ENCODE data around the gene OSBP.
"Not testable (repeated sequence)": the region's sequence is repeated elsewhere in the genome, so short reads cannot be mapped to it uniquely, and the experiment has no call there.

The OSBP gene

GRCh38 chr11:59551659-59552521 lies 63.7 kb downstream of the OSBP start:
- peak; percentile 90 for DNase-seq (ENCODE audit: low read depth)

GRCh38 chr11:59550842-59551658 lies 64.5 kb downstream of the OSBP start:
- DNase-seq (ENCODE audit: low read depth) = peak; percentile 89

DNA sequence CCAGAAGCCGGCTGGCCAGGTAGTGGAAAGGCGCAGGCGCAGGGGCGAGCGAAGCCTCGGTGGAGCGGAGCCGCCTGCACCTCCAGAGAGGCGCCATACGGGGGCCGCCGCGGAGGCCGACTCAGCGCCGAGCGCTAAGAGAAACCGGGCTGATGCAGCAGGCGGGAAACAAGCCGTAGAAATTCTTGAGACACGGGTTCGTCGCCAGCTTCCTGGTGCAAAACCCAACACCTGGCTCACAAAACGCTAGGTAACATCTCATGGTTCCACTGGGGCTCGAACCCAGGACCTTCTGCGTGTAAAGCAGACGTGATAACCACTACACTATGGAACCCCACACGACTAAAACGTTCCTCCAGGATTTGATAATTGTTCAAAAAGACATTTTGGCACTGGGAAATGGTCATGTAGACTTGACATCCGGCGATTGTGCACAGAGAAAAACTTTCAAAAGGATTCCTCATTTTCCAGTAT lies 65.2 kb downstream of the OSBP start:
- DNase-seq (ENCODE audit: low read depth) = peak; percentile 97

DNA sequence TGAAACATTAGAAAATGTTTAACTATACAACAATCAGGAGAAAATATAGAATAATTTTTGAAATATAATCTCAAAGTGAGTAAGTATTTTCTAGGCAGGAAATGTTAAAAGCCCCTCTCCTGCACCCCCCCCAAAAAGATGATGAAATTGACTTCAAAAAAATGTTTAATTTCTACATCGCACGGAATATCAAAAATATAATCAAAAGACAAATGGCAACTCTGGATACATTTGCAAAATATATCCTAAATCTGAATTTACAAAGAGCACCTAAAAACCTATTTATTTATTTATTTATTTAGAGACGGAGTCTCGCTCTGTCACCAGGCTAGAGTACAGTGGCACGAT lies 67.3 kb downstream of the OSBP start:
- no peak for DNase-seq (ENCODE audit: low read depth)

DNA sequence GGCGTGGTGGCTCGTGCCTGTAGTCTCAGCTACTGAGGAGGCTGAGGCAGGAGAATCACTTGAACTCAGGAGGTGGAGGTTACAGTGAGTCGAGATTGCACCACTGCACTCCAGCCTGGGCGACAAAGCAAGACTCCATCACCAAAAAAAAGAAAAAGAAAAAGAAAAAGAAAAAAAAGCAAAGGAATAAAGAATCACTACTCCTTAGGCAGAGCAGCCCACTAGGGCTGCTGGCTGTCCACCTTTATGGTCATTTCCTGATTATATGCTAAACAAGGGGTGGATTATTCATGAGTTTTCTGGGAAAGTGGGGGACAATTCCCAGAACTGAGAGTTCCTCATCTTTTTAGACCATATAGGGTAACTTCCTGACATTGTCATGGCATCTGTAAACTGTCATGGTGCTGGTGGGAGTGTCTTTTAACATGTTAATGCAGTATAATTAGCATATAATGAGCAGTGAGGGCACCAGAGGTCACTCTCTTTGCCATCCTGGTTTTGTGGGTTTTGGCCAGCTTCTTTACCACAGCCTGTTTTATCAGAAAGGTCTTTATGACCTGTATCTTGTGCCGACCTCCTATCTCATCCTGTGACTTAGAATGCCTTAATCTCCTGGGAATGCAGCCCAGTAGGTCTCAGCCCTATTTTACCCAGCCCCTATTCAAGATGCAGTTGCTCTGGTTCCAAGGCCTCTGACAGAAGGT lies 67.8 kb downstream of the OSBP start:
- DNase-seq (ENCODE audit: low read depth) = not testable (repeated sequence)

DNA sequence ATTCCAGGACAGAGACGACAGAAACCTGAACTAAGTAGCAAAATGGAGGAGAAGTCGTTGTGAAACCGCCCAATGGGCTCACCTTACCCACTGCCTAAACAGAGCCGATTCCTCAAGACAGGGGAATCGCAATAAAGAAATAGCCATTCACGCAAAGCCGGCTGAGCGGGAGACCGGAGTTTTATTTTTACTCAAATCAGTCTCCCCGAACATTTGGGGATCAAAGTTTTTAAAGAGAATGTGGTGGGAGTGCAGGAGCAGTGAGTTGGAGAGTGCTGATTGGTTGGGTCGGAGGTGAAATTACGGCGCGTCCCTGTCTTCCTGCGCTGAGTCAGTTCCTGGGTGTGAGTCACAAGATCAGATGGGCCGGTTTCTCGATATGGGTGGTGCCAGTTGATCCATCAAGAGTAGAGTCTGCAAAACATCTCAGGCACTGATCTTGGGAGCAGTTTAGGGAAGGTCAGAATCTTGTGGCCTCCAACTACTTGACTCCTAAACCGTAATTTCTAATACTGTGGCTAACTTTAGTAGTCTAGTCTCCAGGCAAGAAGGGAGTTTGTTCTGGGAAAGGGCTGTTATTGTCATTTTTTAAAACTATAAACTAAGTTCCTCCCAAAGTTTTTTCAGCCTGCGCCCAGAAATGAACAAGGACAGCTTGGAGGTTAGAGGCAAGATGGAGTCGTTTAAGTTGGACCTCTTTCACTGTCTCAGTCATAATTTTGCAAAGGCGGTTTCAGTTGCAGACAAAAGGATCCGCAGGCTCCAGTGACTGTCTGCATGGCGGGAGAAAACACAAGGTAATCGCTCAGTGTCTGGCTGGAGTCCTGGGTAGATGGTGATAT lies 70.2 kb downstream of the OSBP start:
- DNase-seq (ENCODE audit: low read depth) = peak; percentile 97

DNA sequence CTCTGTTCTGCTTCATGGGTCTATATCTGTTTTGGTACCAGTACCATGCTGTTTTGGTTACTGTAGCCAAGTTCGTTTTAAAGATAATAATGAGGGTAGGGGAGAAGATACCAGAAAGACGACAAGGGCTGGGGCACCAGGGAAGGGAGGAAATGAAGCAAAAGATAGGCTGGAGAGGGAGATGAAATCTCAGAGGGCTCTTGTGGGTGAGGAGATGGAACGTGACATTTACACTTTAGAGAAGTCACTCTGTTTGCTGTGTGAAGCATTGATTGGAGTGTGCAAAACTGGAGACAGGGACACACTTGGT lies 70.8 kb downstream of the OSBP start:
- DNase-seq (ENCODE audit: low read depth) = no peak

DNA sequence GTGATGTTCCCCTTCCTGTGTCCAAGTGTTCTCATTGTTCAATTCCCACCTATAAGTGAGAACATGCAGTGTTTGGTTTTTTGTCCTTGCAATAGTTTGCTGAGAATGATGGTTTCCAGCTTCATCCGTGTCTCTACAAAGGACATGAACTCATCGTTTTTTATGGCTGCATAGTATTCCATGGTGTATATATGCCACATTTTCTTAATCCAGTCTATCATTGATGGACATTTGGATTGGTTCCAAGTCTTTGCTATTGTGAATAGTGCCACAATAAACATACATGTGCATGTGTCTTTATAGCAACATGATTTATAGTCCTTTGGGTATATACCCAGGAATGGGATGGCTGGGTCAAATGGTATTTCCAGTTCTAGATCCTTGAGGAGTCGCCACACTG lies 71.9 kb downstream of the OSBP start:
- DNase-seq (ENCODE audit: low read depth) = not testable (repeated sequence)

DNA sequence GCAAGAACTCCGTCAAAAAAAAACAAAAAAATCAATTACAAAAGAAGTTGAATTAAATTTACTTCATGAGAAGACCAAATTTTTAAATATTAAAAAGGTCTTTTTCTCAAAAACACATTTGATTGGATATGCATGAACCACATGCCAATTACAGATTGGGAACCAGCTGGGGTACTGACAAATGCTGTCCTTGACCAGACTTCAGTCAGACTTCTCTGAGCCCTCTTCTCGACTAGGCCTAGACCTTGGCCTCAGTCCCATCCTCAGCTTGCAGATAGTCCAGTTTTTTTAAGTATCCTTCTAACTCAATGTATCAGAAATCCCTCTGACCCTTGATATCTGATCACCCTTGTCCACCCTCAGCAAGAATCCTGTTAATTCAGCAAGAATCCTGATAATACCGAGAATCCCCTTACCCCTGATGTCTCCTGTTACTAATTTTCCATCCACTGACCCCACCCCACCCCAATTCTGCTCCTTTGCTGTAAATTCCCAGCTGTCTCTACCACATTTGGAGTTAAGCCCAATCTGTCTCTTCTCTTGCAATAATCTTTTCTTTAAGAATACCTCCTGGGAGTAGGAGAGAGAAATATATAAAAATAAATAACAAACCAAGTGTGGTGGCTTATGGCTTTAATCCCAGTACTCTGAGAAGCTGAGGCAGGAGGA lies 73.3 kb downstream of the OSBP start:
- DNase-seq (ENCODE audit: low read depth) = no peak

- no peak for DNase-seq (ENCODE audit: low read depth)
These were observed 80.9 kb downstream of the OSBP start for GRCh38 chr11:59534676-59535075.

DNA sequence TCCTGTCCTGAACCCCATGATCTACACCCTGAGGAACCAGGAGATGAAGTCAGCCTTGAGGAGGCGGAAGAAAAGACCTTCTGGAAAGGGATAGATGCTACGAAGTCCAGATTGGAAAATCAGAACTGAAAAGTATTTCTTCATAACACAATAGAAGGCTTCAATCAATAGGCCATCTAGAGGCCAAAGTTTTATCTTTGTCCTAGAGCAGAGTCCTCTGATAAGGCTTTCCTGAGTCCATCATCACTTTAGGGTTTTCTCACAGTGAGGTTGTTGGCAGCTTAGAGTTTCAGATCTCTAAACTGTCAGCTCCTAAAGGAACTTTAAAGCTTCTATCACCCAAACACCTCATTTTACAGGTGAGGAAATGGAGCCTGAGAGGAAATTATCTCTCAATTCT lies 83.0 kb downstream of the OSBP start:
- DNase-seq (ENCODE audit: low read depth) = no peak

GRCh38 chr11:59528711-59529110 lies 86.9 kb downstream of the OSBP start:
- no peak for DNase-seq (ENCODE audit: low read depth)

All from iris pigment epithelial cell (primary cell).